Left colon (tissue), 2 donors: ENCODE results near the gene EIF4E3. TPM values are rescaled to one million over a fixed set of nuclear protein-coding genes. Genes with fewer than 3 reads are reported as not detected.

Experiments used
- ATAC-seq: fragments of 200-7000 bp; cut with Tn5 transposase; one replicate; pipeline ENCODE4 v1.9.1; 2020; ENCODE audit warnings: mild to moderate bottlenecking, moderate library complexity
- DNase-seq, 2 donors: peaks; one replicate each; pipeline ENCODE4 v3.0.0-alpha.2; 2020
- intact Hi-C, 2 donors: fragments of 100-400 bp; cut with DNase I in 1 of 2; cut with micrococcal nuclease in 1 of 2; formaldehyde crosslinking; loops; one replicate each; pipeline versions ENCODE4 v1.11.2 to v1.14.0; 2022; cut with DNase I, micrococcal nuclease
- total RNA-seq, 2 donors: library from RNA; stranded (reverse); fragmentation: NEBNext Ultra II Directional; extraction: Animal tissue kit (Norgen Biotek cat#: 25700); gene quantifications; one replicate each; pipeline ENCODE4 v1.2.1, GENCODE V29; 2021
- donor health status: DM: no; HTN: no; CAD: no.
- donor health status: DM: yes; HTN: yes; CAD: no.

EIF4E3 gene
- total RNA-seq, 2 donors from 2014 or later, result 43.1 to 49.4 TPM

- DNase-seq (peak; percentile 61 to 70), ATAC-seq (peak; percentile 87)
- intact Hi-C loops, result no loop called here
Observed at GRCh38 chr3:71724584-71725270, 475 bp downstream of the EIF4E3 start.

GRCh38 chr3:71724171-71724453 lies 1.1 kb downstream of the EIF4E3 start:
- intact Hi-C loops, result no loop called here
- DNase-seq (no peak), ATAC-seq (no peak)

GRCh38 chr3:71723452-71724170 lies 1.6 kb downstream of the EIF4E3 start:
- ATAC-seq, result peak; percentile 17
- intact Hi-C loops, result no loop called here

GRCh38 chr3:71722693-71723092 lies 2.5 kb downstream of the EIF4E3 start:
- no peak for ATAC-seq
- no peak for DNase-seq
- intact Hi-C loops, result no loop called here

More at GRCh38 chr3:71723452-71724170, 1.6 kb downstream of the EIF4E3 start:
- no peak for DNase-seq

GRCh38 chr3:71721651-71722157 lies 3.5 kb downstream of the EIF4E3 start:
- DNase-seq (no peak), ATAC-seq (no peak)
- intact Hi-C loops, result no loop called here

- intact Hi-C loops, result no loop called here
- DNase-seq, result no peak
- no peak for ATAC-seq
Observed at GRCh38 chr3:71721002-71721401, 4.2 kb downstream of the EIF4E3 start.

GRCh38 chr3:71718072-71718471 lies 7.1 kb downstream of the EIF4E3 start:
- intact Hi-C loops, result no loop called here
- ATAC-seq (no peak), DNase-seq (no peak)

GRCh38 chr3:71714595-71714994 lies 10.6 kb downstream of the EIF4E3 start:
- DNase-seq (no peak), ATAC-seq (no peak)
- intact Hi-C loops, result no loop called here

- DNase-seq, result no peak
- ATAC-seq, result no peak
- intact Hi-C loops, result no loop called here
Observed at GRCh38 chr3:71713041-71713440, 12.2 kb downstream of the EIF4E3 start.

GRCh38 chr3:71710906-71711494 lies 14.2 kb downstream of the EIF4E3 start:
- DNase-seq (no peak), ATAC-seq (peak; percentile 90)
- intact Hi-C loops, result no loop called here

GRCh38 chr3:71709908-71710511 lies 15.2 kb downstream of the EIF4E3 start:
- DNase-seq, result no peak
- intact Hi-C loops, result no loop called here
- ATAC-seq, result no peak

GRCh38 chr3:71708476-71709105 lies 16.6 kb downstream of the EIF4E3 start:
- intact Hi-C loops, result no loop called here
- ATAC-seq, result no peak
- DNase-seq, result no peak

GRCh38 chr3:71707595-71707994 lies 17.6 kb downstream of the EIF4E3 start:
- ATAC-seq (no peak), DNase-seq (no peak)

GRCh38 chr3:71705681-71706080 lies 19.5 kb downstream of the EIF4E3 start:
- no peak for ATAC-seq
- intact Hi-C loops, result no loop called here
- no peak for DNase-seq

More at GRCh38 chr3:71707595-71707994, 17.6 kb downstream of the EIF4E3 start:
- intact Hi-C loops, result no loop called here

- DNase-seq (no peak), ATAC-seq (no peak)
- intact Hi-C loops, result no loop called here
Observed at GRCh38 chr3:71704915-71705314, 20.3 kb downstream of the EIF4E3 start.

GRCh38 chr3:71703797-71704196 lies 21.4 kb downstream of the EIF4E3 start:
- intact Hi-C loops, result no loop called here
- DNase-seq, result no peak
- ATAC-seq, result no peak

GRCh38 chr3:71702131-71703024 lies 22.8 kb downstream of the EIF4E3 start:
- intact Hi-C loops, result no loop called here
- ATAC-seq (no peak), DNase-seq (no peak)

GRCh38 chr3:71701251-71701762 lies 23.9 kb downstream of the EIF4E3 start:
- ATAC-seq (no peak), DNase-seq (no peak)
- intact Hi-C loops, result no loop called here
